Activated CD8-positive, alpha-beta memory T cell treated with anti-CD3 and anti-CD28 coated beads, Interleukin-2, amount 50 U/mL, for 24 hours (primary cell): ENCODE measurements around the gene ASB2.

Experiments used
- DNase-seq: peaks from one replicate; pipeline ENCODE4 v3.0.0-alpha.2; 2020; ENCODE audit errors: extremely low read depth

Gene ASB2

DNA sequence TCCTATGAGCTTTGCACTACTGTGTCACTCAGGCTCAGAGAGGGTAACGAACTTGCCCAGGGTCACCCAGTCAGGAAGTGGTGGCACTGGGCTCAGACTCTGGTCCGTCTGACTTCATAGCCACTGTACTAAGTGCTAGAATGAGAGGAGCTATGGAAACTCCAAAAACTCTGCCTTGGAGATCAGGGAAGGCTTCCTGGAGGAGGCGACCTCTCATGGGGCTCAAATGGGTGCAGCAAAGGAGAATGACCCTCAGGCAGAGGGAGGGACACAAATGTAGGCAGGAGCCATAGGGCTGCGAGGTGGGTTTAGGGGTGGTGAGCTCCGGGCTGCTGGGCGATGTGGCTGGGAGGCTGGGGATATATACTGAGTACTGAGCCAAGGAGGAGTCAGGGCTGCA, 23.9 kb upstream of the ASB2 start:
- DNase-seq: no peak

DNA sequence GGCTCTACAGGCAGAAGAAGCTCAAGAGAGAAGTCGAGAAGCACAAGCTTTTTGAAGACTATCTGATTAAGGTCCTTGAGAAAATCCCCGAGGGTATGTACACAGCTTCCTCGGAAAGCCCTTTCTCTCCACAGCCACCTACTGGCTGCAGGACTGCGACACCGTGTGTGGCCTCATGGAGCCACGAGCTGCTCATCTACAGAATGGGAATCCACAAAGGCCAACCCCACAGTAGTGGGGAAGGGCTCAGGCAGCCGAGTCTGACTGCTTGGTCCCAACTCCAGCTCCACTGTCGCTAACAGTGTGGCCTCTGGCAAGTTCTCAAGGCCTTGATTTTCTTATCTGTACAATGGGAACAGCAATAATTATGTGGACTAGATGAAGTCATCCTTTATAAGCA, 23.2 kb upstream of the ASB2 start:
- no peak for DNase-seq

DNA sequence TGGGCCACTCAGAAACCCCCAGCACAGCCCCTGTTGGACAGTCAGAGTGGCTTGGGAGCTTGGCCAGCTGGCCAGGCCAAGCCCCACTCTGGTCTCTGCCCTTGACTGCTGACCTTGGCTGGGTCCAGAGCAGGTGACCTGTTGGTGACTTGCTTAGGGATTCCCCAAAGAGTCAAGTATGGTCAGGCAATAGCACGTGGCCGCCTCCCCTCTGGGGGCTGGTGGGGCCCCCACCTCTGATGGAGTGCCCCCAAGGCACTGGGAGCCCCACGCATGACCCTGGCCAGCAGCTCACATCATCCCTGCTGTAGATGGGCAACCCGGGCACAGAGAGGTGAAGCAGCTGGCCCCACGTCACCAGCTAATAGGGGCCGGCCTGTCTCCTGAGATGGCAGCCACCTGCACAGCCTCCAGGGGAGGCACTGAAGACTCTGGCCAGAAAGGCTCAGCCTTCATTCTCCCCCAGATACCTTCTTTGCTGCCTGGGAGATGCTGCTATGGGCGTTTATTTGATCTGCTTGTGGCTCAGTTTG, 22.6 kb upstream of the ASB2 start:
- DNase-seq: no peak

DNA sequence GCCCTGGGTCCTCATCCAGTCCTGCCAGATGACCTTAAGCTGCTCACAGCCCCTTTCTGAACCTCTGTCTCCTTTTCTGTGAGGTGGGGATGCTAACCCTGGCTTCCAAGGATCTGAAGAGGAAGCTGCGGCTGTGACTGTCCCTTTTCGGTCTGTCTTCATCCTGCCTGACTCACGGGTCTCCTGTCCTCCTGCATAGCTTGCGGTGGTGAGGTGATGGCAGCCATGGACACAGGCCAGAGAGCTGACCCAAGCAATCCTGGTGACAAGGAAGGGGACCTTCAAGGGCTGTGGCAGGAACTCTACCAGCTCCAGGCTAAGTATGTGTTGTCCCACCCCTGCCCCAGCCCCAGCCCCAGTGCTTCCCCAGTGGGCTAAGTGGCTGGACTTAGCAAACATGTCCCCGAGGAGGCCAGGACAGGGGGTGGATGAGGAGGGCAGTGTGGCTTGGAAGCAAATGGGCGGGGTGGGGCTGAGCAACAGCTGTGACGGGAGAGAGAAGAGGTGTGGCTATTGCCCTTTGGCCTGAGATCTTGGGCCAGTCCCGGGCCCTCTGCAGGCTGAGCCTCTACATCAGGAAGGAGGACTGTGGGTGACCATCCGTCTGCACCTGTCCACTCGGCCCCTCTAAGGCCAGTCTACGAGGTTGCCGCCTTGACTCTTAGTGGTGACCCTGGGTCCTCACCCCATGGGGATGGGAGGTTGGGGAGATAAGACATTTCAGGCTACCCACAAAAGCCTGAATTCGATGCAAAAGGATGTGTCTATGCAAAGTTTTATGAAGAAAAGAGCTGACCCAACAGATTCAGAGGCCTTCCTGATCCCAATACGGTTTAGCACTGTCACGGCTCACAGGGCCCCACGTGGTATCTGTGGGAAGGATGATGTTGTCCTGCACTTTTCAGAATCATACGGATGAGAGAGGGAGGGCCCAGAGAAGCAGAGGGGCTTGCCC, 21.8 kb upstream of the ASB2 start:
- DNase-seq: no peak

GRCh38 chr14:93997082-93997481, 20.7 kb upstream of the ASB2 start, which contains the start of gene CCDC197:
CCDC197 (plus strand) TSS chr14:93997301; CDS start chr14:93998132, 831 bp downstream.
- no peak for DNase-seq

- DNase-seq: no peak
Observed at GRCh38 chr14:93996130-93996695, 19.8 kb upstream of the ASB2 start.

DNA sequence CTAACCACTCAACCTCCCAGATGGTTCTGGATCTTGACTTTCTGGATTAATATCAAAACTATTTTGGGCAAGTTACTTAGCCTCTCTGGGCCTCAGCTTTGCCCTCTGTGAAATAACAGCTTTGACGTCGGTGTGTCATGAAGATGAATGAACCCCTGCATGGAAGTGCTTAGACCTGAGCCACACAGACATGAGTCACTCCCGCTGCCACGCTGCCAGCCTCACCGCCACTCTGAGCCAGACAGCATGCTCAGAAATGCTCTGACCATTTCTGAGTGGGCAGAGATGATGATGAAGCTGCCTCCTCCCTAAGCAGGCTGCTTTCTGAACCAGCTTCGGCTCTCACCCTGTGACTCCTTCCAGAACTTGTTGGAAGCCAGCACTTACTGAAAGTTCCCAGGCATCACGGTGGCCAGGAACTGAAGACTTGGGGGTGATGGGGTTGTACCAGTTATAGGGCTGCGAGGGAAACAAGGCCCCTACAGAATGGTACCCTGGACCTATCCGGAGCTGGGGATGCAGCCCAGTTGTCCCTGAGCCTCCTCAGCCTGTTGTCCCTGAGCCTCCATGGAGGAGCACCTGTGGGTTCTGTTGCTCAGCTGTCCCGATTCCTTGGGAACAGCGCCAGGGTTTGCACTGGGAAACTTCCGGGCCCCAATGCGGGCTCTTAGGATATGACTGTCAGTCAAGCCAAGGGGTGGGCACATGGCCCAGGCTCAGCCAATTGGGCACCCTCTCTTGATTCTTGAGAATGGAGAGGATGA, 18.7 kb upstream of the ASB2 start:
- no peak for DNase-seq

GRCh38 chr14:93993382-93993781, 17.0 kb upstream of the ASB2 start:
- no peak for DNase-seq

DNA sequence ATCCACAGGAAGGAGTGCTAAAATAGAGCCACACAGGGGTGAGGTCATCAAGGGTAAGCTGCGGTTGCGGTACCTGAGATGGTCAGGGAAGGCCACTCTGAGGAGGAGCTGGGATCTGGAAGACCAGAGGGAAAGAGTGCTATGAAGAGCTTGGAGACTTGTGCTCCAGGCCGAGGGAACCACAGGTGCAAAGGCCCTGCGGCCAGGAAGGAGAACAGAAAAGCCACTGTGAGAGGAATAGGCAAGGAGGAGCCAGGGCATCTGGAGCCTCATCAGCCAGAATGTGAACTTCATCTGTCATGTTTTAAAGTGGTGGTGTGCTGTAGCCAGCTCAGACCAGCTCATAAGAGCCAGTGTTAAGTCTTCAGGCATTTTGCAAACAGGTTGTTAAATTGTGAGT, 15.3 kb upstream of the ASB2 start:
- no peak for DNase-seq

GRCh38 chr14:93991212-93991611, 14.8 kb upstream of the ASB2 start:
- DNase-seq: no peak

- DNase-seq: no peak
Observed at GRCh38 chr14:93989939-93990338, 13.6 kb upstream of the ASB2 start.

GRCh38 chr14:93987815-93988476, 11.6 kb upstream of the ASB2 start:
- no peak for DNase-seq

- no peak for DNase-seq
Observed at GRCh38 chr14:93987376-93987775, 11.0 kb upstream of the ASB2 start.

- DNase-seq: no peak
Observed at GRCh38 chr14:93986955-93987354, 10.6 kb upstream of the ASB2 start.

GRCh38 chr14:93984987-93985410, 8.6 kb upstream of the ASB2 start:
- DNase-seq: no peak

DNA sequence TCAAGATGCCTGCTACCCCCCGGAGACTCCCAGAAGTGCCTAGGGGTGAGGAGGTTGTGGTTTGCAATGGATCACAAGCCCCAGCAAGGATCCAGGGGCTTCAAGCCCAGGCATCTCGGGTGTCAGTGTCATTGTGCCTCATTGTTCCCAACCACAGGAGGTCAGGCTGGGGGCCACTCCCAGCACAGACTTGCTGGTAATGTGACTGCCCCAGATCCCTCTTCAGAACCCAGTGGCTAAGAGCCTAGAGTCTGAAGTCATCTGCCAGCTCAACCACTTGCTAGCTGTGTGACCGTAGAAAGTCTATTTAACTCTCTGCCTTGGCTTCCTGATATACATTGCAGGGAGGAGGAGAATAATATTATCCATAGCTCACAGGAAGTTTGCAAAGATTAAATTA, 7.7 kb upstream of the ASB2 start:
- no peak for DNase-seq

DNA sequence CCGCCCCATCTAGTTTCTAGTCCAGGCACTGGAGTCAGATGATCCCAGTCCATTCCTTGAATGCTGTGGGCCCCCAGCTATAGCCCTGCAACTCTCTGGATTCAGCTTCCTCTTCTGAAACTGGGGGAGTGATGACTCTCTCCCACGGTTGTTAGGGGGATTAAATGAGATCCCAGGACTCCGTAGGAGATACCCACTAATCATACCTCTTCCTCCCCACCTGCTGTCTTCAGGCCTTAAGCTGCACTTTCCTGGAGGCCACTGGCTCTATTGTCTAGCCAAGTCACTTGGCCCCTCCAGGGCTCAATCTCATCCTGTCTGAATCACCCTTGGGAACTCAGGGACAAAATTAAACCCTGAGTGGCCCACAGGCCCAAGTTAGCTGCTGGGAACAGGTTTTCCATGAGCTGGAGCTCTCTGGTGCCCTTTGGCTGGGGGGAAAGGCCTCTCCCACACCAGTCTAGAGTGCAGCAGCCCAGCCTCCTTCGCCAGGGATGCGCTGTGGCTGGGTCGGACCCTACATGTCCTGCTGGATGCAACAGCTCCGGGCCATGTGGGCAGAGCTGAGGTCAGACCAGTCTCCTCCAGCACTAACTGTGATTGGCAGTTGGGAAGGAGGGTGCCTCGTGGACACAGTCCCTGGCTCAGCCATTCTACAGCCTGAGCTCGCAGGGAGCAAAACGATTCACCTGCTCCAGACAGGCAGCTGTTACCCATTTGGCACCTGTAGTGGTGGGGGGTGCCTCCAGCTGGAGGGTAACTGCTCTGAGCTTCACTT, 6.0 kb upstream of the ASB2 start:
- no peak for DNase-seq

DNA sequence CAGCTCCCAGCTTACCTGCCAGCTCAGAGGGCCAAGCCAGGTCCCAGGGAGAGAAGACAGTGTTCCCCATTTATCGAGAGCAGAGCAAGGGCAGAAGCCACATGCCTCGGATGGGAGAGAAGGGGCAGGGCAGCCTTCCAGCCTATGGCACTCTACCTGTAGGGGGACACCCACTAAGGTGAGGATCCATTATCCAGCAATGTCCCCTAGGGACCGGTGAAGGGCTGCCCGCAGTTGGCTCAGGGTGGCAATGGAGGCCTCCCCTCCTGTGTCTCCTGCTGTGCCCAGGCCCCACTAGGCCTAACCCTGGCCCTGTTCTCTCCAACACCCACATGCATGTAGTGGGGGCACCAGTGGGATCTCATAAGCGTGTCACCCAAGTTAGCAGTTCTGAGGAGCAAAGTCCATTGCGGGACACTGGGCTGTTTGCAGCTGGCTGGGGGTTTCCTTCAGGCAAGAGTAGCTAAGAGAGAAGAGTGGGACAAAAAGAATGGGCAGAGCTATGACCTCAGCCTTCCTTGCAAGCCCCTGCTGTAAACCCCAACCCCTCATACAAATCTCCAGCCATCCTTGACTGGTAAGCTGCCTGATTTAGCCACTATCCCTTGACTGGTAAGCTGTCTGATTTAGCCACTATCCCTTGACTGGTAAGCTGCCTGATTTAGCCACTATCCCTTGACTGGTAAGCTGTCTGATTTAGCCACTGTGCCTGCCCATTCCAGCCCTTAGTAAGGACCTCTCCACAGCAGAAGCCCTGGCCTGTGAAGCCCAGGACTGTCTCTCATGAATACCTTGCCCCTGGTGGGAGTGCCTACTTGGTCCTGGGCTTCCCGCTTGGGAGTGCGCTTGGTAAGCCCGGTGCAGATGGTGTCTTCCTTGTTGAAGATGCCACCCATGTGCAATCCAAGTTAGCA, 5.2 kb upstream of the ASB2 start:
- DNase-seq: no peak

DNA sequence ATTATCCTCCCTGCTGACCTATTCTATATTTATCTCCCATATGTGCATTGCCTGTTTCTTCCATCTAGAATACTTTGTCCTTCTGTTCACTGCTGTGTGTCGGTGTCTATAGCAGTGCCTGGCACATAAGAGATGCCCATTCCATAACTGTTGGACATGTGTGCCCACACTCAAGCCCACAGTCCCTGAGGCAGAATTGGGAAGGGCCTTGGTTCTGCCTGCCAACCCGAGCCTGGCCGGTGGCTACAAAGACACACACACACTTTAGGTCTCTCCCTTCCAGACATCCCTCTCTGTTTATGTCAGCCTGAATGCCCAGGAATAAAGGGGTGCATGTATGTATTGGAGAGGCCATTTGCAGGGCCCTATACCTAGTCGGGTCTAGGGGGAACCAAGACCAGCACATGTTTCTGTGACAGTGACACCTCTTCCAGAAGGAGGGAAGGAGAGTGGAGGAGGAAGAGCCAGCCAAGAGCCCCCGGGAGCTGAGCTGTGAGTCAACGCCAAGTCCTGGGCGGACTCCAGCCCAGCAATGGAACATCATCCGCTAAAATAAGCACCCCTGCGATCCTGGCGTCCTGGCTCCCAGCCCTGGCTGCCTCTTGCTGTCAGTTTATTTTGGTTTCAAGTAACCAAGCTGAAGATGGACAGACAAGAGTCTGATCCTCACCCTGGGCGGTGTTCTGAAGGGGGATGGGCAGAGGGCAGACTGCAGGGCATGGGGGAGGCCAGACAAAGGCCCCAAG, 4.3 kb upstream of the ASB2 start:
- DNase-seq: no peak
